Measurements from ENCODE around the gene SIPA1L3.

DNA sequence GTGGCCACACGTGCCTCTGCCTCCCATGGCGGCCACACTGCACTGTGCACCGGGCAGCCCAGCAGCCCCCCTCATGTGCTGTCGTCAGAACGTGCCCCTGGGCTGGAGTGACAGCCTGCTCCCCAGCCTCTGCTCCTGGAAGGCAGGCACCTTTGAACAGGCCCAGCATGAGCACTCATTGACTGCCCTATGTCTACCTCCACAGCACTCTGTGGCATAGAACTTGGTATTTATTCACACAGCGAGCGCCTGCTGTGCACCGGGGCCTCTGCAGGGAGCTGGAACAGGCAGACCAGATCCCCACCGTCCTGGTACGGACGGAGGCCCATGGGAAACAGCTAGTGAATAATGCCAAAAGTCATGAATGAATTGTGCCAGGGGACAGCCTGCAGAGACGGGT lies 263.3 kb downstream of the SIPA1L3 start:
- no peak for TF ChIP-seq POLR2A (IDR thresholded peaks at IDR 0.05)
- TF ChIP-seq, protein P1, sequence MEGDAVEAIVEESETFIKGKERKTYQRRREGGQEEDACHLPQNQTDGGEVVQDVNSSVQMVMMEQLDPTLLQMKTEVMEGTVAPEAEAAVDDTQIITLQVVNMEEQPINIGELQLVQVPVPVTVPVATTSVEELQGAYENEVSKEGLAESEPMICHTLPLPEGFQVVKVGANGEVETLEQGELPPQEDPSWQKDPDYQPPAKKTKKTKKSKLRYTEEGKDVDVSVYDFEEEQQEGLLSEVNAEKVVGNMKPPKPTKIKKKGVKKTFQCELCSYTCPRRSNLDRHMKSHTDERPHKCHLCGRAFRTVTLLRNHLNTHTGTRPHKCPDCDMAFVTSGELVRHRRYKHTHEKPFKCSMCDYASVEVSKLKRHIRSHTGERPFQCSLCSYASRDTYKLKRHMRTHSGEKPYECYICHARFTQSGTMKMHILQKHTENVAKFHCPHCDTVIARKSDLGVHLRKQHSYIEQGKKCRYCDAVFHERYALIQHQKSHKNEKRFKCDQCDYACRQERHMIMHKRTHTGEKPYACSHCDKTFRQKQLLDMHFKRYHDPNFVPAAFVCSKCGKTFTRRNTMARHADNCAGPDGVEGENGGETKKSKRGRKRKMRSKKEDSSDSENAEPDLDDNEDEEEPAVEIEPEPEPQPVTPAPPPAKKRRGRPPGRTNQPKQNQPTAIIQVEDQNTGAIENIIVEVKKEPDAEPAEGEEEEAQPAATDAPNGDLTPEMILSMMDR (IDR thresholded peaks at IDR 0.05): no peak

Measured in breast epithelium (tissue), 3 donors.